Prostate gland (tissue), 2 donors: ENCODE results near the gene PHF3.

Experiments used
- CTCF ChIP-seq, 4 experiments: fragments of 200-600 bp in 2 of 4; fragments of 450-650 bp in 2 of 4; sonication (generic) in 2 of 4; IDR thresholded peaks; 1 replicate in 3 of 4; 2 replicates in 1 of 4; pipeline ENCODE4 v1.5.1; 2016 to 2019; ENCODE audit warnings: antibody characterized with exemption in 4 of 4, mild to moderate bottlenecking in 2 of 4, moderate library complexity in 2 of 4
- POLR2A ChIP-seq: fragments of 450-650 bp; IDR thresholded peaks from one replicate; pipeline ENCODE4 v1.6.1; 2016; ENCODE audit warnings: antibody characterized with exemption, mild to moderate bottlenecking
- POLR2AphosphoS5 ChIP-seq: sonication (generic); formaldehyde crosslinking; IDR thresholded peaks from one replicate; pipeline ENCODE4 v1.6.1; 2017; ENCODE audit warnings: antibody characterized with exemption

DNA sequence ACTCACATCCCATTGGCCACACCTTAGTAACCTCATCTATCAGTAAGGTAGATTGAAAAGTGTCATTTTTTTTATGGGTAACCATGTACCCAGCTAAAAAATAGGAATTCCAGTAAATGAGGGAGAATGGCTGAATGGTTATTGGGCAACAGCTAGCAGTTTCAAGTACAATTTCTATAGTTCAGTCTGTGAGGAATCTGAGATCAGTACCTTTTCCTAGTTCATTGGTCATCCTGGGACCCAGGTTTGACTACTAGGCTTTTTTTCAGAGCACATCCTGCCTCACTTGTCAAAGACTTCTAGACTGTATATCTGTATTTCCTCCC lies 28.3 kb downstream of the PHF3 start:
- no peak for TF ChIP-seq CTCF (IDR thresholded peaks at IDR 0.05)
- no peak for TF ChIP-seq POLR2A
- no peak for TF ChIP-seq POLR2AphosphoS5
